PC-9 (cell line): Measurements from ENCODE around the gene FOXG1. TPM values are rescaled to one million over a fixed set of nuclear protein-coding genes. Genes with fewer than 3 reads are reported as not detected.

Experiments used
- BruUV-seq: library from RNA; stranded (reverse); fragments of 400-500 nt; replicated peaks from 2 replicates; lab custom pipeline; 2021; lab: Mats Ljungman, UMichigan
- CTCF ChIA-PET: fragments of 300-600 bp; sonication (Branson Sonifier 250); formaldehyde crosslinking; loops from one replicate; lab custom pipeline; 2022; ENCODE audit warnings: antibody characterized with exemption; lab: Charles Lee
- POLR2A ChIA-PET: fragments of 300-600 bp; sonication (Branson Sonifier 250); formaldehyde crosslinking; loops from one replicate; lab custom pipeline; 2022; ENCODE audit warnings: antibody characterized with exemption; ENCODE audit not compliant: unreplicated experiment; lab: Charles Lee
- DNase-seq, 2 experiments: peaks; one replicate each; pipeline versions ENCODE4 v3.0.0 to v3.0.0-alpha.2; 2015 to 2022; ENCODE audit warnings: mixed read lengths in 1 of 2
- H2AFZ ChIP-seq: fragments of 200-600 bp; sonication (generic); 2 replicates; pipeline ENCODE4 v1.8.1; 2017; ENCODE audit warnings: antibody characterized with exemption
- H3F3A ChIP-seq: fragments of 200-600 bp; sonication (generic); 2 replicates; pipeline ENCODE4 v1.8.1; 2017; ENCODE audit warnings: antibody characterized with exemption, mild to moderate bottlenecking, low read depth; ENCODE audit not compliant: insufficient read depth
- H3K27ac ChIP-seq: fragments of 200-600 bp; sonication (generic); 2 replicates; pipeline ENCODE4 v1.6.1; 2016; ENCODE audit warnings: mixed run types
- H3K27me3 ChIP-seq: fragments of 200-600 bp; sonication (generic); 2 replicates; pipeline ENCODE4 v1.6.1; 2016; ENCODE audit warnings: low read depth, mixed run types; ENCODE audit not compliant: insufficient read depth
- H3K36me3 ChIP-seq: fragments of 200-600 bp; sonication (generic); 2 replicates; pipeline ENCODE4 v1.6.1; 2016; ENCODE audit warnings: low read depth, mixed run types
- H3K4me1 ChIP-seq: fragments of 200-600 bp; sonication (generic); replicated peaks from 2 replicates; pipeline ENCODE4 v1.6.1; 2016; ENCODE audit warnings: mixed run types; ENCODE audit not compliant: insufficient read depth
- H3K4me2 ChIP-seq: fragments of 200-600 bp; sonication (generic); 2 replicates; pipeline ENCODE4 v1.6.1; 2017; ENCODE audit warnings: mixed run types
- H3K4me3 ChIP-seq: fragments of 200-600 bp; sonication (generic); 2 replicates; pipeline ENCODE4 v1.6.1; 2016; ENCODE audit warnings: mixed run types
- H3K79me2 ChIP-seq: fragments of 200-600 bp; sonication (generic); 2 replicates; pipeline ENCODE4 v1.6.1; 2017; ENCODE audit warnings: low read depth, mixed run types
- H3K9me2 ChIP-seq: fragments of 200-600 bp; sonication (generic); 2 replicates; pipeline ENCODE4 v1.8.1; 2017; ENCODE audit warnings: mild to moderate bottlenecking; ENCODE audit not compliant: insufficient read depth
- H3K9me3 ChIP-seq: fragments of 200-600 bp; sonication (generic); 2 replicates; pipeline ENCODE4 v1.8.1; 2016; ENCODE audit warnings: low read depth; ENCODE audit not compliant: insufficient read depth
- H4K20me1 ChIP-seq: fragments of 200-600 bp; sonication (generic); 2 replicates; pipeline ENCODE4 v1.8.1; 2017; ENCODE audit not compliant: insufficient read depth
- EZH2 ChIP-seq: fragments of 200-600 bp; sonication (generic); IDR thresholded peaks from 2 replicates; pipeline ENCODE4 v1.8.0; 2017; ENCODE audit warnings: antibody characterized with exemption, low read depth
- intact Hi-C: fragments of 100-400 bp; cut with micrococcal nuclease; formaldehyde crosslinking; loops from one replicate; pipeline ENCODE4 v1.10.0; 2022; ENCODE audit not compliant: unreplicated experiment
- total RNA-seq: library from RNA; stranded (reverse); gene quantifications from 2 replicates; pipeline ENCODE4 v1.2.3, GENCODE V29; 2021
- TF ChIP-seq, protein P1 (sequence below): fragments of 200-600 bp; sonication (generic); conservative IDR thresholded peaks from 2 replicates; pipeline ENCODE4 v1.6.1; 2017; ENCODE audit warnings: mixed run types, antibody characterized with exemption, mild to moderate bottlenecking, moderate library complexity

FOXG1 gene
- total RNA-seq, 1 experiment from 2014 or later: not detected

DNA sequence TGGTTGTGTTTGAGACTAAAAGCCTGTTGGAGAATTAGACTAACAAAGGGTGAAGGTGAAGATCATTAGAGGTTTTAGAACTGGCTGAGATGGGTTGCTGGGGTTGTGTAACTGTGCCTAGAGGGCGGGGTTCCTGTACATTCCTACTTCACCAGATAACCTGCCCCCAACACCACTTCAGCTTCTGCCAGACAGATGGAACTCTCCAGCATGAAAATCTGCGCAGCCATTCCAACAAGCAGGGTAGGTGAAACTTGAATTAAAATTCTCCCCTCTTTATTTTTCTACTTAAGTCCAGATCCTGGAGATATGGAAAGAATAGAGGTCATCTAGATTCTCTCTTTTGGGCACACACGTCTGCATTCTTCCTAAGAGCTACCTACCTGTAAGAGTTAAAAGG is 6.0 kb downstream of the FOXG1 start:
- H3F3A ChIP-seq: no peaks in the 10 kb centered on the region
- no peaks in the 10 kb centered on the region for H4K20me1 ChIP-seq
- H3K27ac ChIP-seq: no peak overlapping the region
- H3K79me2 ChIP-seq: no peaks in the 10 kb centered on the region
- H3K27me3 ChIP-seq: no peaks in the 10 kb centered on the region
- no peak overlapping the region for H3K4me2 ChIP-seq
- ChIA-PET CTCF (interaction anchor here (0.6 kb wide), 1 partner anchor 19 kb away, joined by 3 read pairs; no protein-coding TSS in a partner anchor), POLR2A (no interaction called here)
- H3K4me3 ChIP-seq: no peak overlapping the region
- intact Hi-C loops: no loop called here
- no peaks in the 10 kb centered on the region for H3K36me3 ChIP-seq
- no peak overlapping the region for H2AFZ ChIP-seq
- no peaks in the 10 kb centered on the region for H3K9me2 ChIP-seq
- H3K4me1 ChIP-seq: no peaks in the 10 kb centered on the region
- TF ChIP-seq, protein P1, sequence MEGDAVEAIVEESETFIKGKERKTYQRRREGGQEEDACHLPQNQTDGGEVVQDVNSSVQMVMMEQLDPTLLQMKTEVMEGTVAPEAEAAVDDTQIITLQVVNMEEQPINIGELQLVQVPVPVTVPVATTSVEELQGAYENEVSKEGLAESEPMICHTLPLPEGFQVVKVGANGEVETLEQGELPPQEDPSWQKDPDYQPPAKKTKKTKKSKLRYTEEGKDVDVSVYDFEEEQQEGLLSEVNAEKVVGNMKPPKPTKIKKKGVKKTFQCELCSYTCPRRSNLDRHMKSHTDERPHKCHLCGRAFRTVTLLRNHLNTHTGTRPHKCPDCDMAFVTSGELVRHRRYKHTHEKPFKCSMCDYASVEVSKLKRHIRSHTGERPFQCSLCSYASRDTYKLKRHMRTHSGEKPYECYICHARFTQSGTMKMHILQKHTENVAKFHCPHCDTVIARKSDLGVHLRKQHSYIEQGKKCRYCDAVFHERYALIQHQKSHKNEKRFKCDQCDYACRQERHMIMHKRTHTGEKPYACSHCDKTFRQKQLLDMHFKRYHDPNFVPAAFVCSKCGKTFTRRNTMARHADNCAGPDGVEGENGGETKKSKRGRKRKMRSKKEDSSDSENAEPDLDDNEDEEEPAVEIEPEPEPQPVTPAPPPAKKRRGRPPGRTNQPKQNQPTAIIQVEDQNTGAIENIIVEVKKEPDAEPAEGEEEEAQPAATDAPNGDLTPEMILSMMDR: no peak
- TF ChIP-seq EZH2: no peak
- H3K9me3 ChIP-seq: no peaks in the 10 kb centered on the region
- no TSS peak for BruUV-seq
- no peak for DNase-seq

DNA sequence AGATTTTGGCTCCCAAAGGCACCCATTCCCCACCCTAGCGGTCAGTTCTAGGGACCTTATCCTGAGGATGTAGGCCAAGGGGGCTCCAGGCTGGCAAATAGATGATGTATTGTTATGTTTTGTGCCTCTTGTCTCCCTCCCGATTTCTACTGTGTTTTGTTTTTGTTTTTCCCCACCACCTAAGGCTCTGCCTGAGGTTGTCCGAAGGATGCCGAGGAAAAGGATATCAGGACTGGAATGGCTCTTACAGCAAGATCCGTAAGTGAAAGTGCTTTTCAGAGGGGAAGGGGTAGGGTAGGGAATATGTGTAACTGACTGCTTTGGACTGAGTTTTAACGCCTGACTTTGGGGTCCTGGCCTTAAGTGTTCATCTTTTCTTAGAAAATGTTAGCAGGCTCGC is 6.6 kb downstream of the FOXG1 start:
- Histone ChIP-seq H3K79me2 (no peaks in the 10 kb centered on the region), H3K36me3 (no peaks in the 10 kb centered on the region), H2AFZ (no peak overlapping the region), H3K4me1 (no peaks in the 10 kb centered on the region), H3K9me2 (no peaks in the 10 kb centered on the region), H3K27me3 (no peaks in the 10 kb centered on the region), H3K4me2 (no peak overlapping the region), H3K4me3 (no peak overlapping the region), H4K20me1 (no peaks in the 10 kb centered on the region), H3K27ac (no peak overlapping the region), H3K9me3 (no peaks in the 10 kb centered on the region), H3F3A (no peaks in the 10 kb centered on the region)
- ChIA-PET POLR2A (no interaction called here), CTCF (interaction anchor here (0.6 kb wide), 1 partner anchor 746 kb away, joined by 3 read pairs; no protein-coding TSS in a partner anchor)
- TF ChIP-seq, protein P1: no peak
- no peak for TF ChIP-seq EZH2
- BruUV-seq: no TSS peak
- intact Hi-C loops: no loop called here
- no peak for DNase-seq

DNA sequence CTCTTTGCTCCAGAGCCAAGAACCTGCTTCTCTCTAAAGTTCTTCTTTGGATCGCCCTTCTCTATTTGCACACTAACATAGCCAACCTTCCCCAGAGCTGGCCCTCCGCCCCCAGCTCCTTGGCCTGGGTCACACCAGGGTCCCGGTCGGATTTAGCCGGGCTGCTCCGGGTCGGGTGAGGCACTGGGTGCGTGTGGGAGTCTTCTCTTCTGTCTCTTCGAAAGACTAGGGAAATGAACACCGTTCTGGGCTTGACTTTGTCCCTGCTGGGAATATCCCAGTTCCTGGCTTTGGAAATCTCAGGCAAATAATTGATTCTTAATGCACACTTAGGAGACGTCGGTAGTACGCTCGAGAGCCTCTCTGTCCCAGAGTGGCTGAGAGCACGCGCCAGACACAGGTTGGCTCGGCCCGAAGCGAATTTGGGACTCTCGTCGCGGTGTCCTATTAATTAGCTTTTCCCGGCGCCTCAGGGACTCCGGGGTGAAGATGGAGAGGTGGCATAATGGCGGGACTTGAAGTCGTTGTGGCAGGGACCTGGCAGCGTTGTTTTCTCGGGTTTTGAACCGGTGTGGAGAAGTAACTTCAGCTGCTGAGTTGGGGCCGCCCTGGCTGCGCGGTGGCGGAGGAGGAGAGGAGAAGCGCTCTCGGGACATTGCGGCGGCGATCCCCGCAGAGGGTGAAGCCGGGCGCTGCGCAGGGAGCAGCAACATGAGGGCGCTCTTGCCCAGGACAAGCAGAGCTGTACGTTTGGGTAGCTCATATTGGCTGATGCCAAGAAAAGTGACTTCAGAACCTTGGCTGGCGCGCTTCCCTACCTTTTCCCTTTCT is 7.5 kb downstream of the FOXG1 start:
- CTCF ChIA-PET: interaction anchor here (0.6 kb wide), 2 partner anchors 33 to 745 kb away, joined by 3 to 7 read pairs; no protein-coding TSS in a partner anchor
- no peaks in the 10 kb centered on the region for H3K36me3 ChIP-seq
- TF ChIP-seq, protein P1: no peak
- TF ChIP-seq EZH2: no peak
- DNase-seq: no peak
- H4K20me1 ChIP-seq: no peaks in the 10 kb centered on the region
- H3K79me2 ChIP-seq: no peaks in the 10 kb centered on the region
- H3K4me2 ChIP-seq: no peak overlapping the region
- POLR2A ChIA-PET: no interaction called here
- no TSS peak for BruUV-seq
- H3F3A ChIP-seq: no peaks in the 10 kb centered on the region
- H3K9me2 ChIP-seq: no peaks in the 10 kb centered on the region
- H3K27me3 ChIP-seq: no peaks in the 10 kb centered on the region
- H2AFZ ChIP-seq: no peak overlapping the region
- no peaks in the 10 kb centered on the region for H3K4me1 ChIP-seq
- no peak overlapping the region for H3K27ac ChIP-seq
- intact Hi-C loops: no loop called here
- no peaks in the 10 kb centered on the region for H3K9me3 ChIP-seq
- no peak overlapping the region for H3K4me3 ChIP-seq
